Thoracic aorta (tissue), 2 donors: ENCODE measurements around the gene SUN5. TPM values are rescaled to one million over a fixed set of nuclear protein-coding genes. Genes with fewer than 3 reads are reported as not detected.

Experiments used
- ATAC-seq: fragments of 150-250 bp; one replicate; pipeline ENCODE4 v1.8.0; 2017; ENCODE audit warnings: low read depth; ENCODE audit not compliant: insufficient number of reproducible peaks, low FRiP score
- DNase-seq: peaks from one replicate; pipeline ENCODE4 v3.0.0-alpha.2; 2020; ENCODE audit warnings: low spot score
- H3K27ac ChIP-seq, 2 donors: fragments of 200-600 bp; sonication (generic); 1 replicate in 1 of 2; 2 replicates in 1 of 2; pipeline ENCODE4 v1.5.1; 2016; ENCODE audit warnings: mild to moderate bottlenecking in 2 of 2, moderate library complexity in 2 of 2
- H3K27me3 ChIP-seq: fragments of 200-600 bp; sonication (generic); replicated peaks from 2 replicates; pipeline ENCODE4 v1.6.0; 2016; ENCODE audit warnings: mild to moderate bottlenecking; ENCODE audit not compliant: insufficient read depth
- H3K36me3 ChIP-seq: fragments of 200-600 bp; sonication (generic); one replicate; pipeline ENCODE4 v1.5.1; 2016
- H3K4me1 ChIP-seq, 2 donors: fragments of 200-600 bp; sonication (generic); 1 replicate in 1 of 2; 2 replicates in 1 of 2; pipeline versions ENCODE4 v1.5.1 to v1.6.0; 2016; ENCODE audit warnings: low read depth in 2 of 2, mild to moderate bottlenecking in 1 of 2; ENCODE audit not compliant: control insufficient read depth in 1 of 2
- H3K4me3 ChIP-seq: fragments of 200-600 bp; sonication (generic); 2 replicates; pipeline ENCODE4 v1.5.1; 2016; ENCODE audit warnings: mild to moderate bottlenecking
- H3K9me3 ChIP-seq: fragments of 200-600 bp; sonication (generic); 2 replicates; pipeline ENCODE4 v1.5.1; 2016
- total RNA-seq, 2 donors: library from RNA; depleted of rRNA; stranded (reverse); fragments of >200 nt; gene quantifications; one replicate each; pipeline versions ENCODE4 v1.1.0 to v1.2.3, GENCODE V29; 2016
- TF ChIP-seq, protein P1 (sequence below): fragments of 200-600 bp; sonication (generic); IDR thresholded peaks from one replicate; pipeline ENCODE4 v1.5.1; 2019; ENCODE audit warnings: antibody characterized with exemption

SUN5 gene
- total RNA-seq, 2 donors from 2014 or later: not detected

DNA sequence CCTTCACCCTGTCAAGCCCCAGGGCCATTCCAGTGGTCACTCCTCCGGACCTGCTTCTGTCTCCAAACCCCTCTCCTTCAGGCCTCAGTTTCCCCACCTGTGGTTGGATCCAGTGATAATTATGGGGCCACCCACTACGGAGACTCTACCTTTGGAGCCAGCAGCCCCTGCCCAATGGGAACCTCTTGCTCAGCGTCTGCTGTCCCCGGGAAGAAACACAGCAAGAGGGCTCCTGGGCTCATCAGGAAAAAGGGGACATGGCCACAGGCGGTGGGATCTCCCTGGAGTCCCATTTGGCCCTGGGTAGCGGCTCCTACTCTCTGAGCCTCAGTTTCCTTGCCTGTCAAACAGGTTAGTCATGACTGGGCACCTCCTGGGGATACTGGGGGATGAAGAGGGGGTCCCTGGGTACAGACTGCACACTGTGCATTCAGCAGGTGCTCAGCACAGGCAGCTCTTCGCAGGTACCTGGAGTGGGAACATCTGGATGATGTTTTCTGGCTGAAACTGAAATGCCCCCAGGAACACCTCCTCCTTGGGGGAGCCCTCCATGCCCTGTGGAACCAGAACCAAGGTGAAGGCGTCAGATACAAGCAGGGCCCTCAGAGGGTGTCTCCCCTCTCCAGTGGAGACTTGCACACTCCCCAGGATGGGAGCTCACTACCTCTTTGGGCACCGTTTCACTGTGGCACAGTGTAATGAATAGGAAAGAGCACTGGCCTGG is 19.4 kb downstream of the SUN5 start:
- H3K9me3 ChIP-seq: no peaks in the 10 kb centered on the region
- H3K4me1 ChIP-seq: no peaks in the 10 kb centered on the region
- H3K4me3 ChIP-seq: no peak overlapping the region
- H3K27ac ChIP-seq: no peak overlapping the region
- no peak for DNase-seq
- H3K27me3 ChIP-seq: no peaks in the 10 kb centered on the region
- no peaks in the 10 kb centered on the region for H3K36me3 ChIP-seq
- no peak for ATAC-seq
- TF ChIP-seq, protein P1, sequence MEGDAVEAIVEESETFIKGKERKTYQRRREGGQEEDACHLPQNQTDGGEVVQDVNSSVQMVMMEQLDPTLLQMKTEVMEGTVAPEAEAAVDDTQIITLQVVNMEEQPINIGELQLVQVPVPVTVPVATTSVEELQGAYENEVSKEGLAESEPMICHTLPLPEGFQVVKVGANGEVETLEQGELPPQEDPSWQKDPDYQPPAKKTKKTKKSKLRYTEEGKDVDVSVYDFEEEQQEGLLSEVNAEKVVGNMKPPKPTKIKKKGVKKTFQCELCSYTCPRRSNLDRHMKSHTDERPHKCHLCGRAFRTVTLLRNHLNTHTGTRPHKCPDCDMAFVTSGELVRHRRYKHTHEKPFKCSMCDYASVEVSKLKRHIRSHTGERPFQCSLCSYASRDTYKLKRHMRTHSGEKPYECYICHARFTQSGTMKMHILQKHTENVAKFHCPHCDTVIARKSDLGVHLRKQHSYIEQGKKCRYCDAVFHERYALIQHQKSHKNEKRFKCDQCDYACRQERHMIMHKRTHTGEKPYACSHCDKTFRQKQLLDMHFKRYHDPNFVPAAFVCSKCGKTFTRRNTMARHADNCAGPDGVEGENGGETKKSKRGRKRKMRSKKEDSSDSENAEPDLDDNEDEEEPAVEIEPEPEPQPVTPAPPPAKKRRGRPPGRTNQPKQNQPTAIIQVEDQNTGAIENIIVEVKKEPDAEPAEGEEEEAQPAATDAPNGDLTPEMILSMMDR: no peak

DNA sequence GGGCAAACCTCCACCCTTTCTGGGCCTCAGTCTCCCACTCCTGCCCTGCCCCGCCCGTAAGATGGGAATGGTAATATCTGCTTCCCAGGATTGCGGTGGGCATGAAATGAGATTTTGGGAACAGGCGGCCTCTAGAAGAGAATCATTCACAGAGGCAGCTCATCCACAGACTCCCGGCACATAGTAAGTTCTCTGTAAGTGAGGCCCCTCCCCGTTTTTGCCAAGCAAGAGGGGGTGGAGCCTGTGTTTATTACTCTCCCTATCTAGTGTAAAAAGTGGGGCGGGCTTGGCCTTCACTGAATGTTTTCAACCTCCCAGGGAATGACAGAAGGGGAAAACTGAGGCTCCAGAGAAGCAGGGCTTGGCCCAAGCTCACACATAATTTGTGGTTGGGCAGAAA is 20.0 kb downstream of the SUN5 start:
- no peak overlapping the region for H3K27ac ChIP-seq
- no peaks in the 10 kb centered on the region for H3K27me3 ChIP-seq
- TF ChIP-seq, protein P1: no peak
- no peaks in the 10 kb centered on the region for H3K4me1 ChIP-seq
- ATAC-seq (no peak), DNase-seq (no peak)
- no peaks in the 10 kb centered on the region for H3K9me3 ChIP-seq
- H3K4me3 ChIP-seq: no peak overlapping the region
- H3K36me3 ChIP-seq: no peaks in the 10 kb centered on the region

DNA sequence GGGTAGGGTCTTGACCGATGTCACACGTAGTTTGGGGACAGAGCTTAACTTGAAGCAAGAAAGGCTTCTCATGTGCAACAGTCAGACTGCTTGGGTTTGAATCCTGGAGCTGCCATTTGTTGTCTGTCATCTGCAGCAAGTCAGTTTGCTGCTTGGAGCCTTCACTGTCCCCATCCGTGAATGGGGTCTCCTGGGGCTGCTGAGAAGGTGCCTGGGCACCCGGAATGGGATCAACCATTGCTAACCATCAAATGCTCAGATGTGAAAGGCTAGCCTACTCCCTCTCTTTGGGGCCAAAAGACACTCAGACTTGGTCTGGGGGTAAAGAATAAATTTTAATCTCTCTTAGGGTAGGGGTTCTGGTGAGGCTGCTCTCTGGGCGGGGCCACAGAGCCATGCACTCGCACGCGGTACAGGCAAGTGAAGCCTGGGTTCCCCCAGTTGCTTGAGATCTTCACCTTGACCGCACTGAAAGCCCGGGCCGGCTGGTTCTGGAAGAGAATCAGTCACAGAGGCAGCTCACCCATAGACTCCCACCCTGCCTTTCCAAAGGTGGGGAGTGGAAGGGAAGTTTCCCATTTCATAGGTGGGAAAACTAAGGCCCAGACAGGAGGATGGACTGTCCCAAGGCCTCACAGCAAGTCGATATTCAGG is 20.6 kb downstream of the SUN5 start:
- H3K27me3 ChIP-seq: no peaks in the 10 kb centered on the region
- no peak for ATAC-seq
- TF ChIP-seq, protein P1: no peak

DNA sequence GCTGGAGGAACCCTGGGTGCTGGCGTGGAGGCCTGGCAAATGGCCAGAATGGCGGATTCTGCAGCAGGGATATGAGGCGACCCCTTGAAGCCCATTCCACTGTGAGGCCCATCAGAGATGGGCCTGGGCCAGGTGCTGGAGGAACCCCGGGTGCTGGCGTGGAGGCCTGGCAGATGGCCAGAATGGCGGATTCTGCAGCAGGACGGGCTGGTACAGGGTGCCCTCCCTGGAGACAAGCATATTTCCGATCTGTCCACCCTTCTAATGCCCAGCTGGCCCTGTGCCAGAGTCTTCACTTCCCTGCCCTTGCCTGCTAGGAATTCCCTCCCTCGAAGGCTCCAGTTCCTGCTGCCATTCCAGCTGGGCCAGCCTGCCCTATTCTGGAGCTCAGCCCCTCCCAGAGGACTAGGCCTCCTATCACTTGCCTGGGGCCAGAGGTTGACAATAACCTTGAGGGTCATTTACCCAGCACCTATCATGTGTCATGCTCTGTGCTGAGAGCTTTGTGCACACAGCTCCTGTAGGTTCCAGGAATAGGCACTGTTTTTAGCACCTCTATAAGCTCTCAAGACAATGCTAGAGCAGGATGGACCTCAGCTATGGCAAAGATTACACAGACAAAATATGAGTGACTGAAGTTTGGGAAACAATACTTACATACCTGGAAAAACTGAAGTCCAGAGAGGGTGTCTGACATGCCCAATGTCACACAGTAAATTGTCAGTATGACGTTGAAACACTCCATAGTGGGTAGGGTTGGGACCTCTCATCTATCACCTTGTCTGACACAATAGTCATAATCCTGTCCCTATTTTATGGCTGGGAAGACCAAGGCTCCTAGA is 21.4 kb downstream of the SUN5 start:
- H3K36me3 ChIP-seq: no peaks in the 10 kb centered on the region
- H3K27ac ChIP-seq: no peak overlapping the region
- no peaks in the 10 kb centered on the region for H3K9me3 ChIP-seq
- H3K4me1 ChIP-seq: no peaks in the 10 kb centered on the region
- TF ChIP-seq, protein P1: no peak
- H3K27me3 ChIP-seq: no peaks in the 10 kb centered on the region
- no peak for DNase-seq
- no peak for ATAC-seq
- no peak overlapping the region for H3K4me3 ChIP-seq

More for the DNA sequence above, 20.6 kb downstream of the SUN5 start:
- Histone ChIP-seq H3K4me3 (no peak overlapping the region), H3K9me3 (no peaks in the 10 kb centered on the region), H3K27ac (no peak overlapping the region), H3K36me3 (no peaks in the 10 kb centered on the region), H3K4me1 (no peaks in the 10 kb centered on the region)
- no peak for DNase-seq

DNA sequence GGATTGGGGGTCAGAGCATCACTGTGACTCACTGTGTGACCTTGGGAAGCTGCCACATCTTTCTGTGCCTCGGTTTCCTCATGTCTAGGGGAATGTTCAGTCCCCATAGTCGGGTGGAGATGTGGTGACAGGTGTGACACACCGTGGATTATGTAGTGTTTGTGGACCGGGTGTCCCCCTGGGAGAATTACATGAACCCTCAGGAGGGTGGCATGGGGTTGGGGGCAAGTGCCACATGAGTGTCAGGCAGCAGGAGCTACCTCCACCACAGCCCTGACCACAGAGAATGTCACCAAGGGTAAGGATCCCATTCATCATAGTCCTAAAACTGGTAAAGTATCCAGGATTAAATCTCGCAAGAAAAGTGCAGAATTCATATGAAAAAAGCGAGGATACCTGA is 23.2 kb downstream of the SUN5 start:
- DNase-seq: no peak
- no peaks in the 10 kb centered on the region for H3K36me3 ChIP-seq
- H3K4me1 ChIP-seq: no peaks in the 10 kb centered on the region
- H3K4me3 ChIP-seq: no peak overlapping the region
- H3K9me3 ChIP-seq: no peaks in the 10 kb centered on the region
- H3K27ac ChIP-seq: no peak overlapping the region
- no peaks in the 10 kb centered on the region for H3K27me3 ChIP-seq
- TF ChIP-seq, protein P1: no peak
- no peak for ATAC-seq
